ENCODE results near the gene RNASEH2A. TPM values are rescaled to one million over a fixed set of nuclear protein-coding genes. Genes with fewer than 3 reads are reported as not detected.

RNASEH2A gene
- total and polyA plus RNA-seq, 2 of the 13 experiments (the other 11 are each of a cell fraction or from before 2014, with no cell fraction given): 25.1 to 35.8 TPM

- Histone ChIP-seq H3K4me2 (ENCODE audit: low read depth, low read length) (peak overlapping the region; percentile 99), H3K79me2 (ENCODE audit: insufficient read depth, low read length) (peaks cover 8% of the 10 kb centered on the region), H3K27ac (ENCODE audit: extremely low read length, insufficient read depth, low read length) (peak overlapping the region; percentile 31), H3K4me3 (replicated peaks in 1 of 3; ENCODE audit: insufficient read depth in 1 of 3, low read depth in 2 of 3, low read length in 3 of 3) (peak overlapping the region; percentile 47 to 87 (median 60)), H3K9me3 (ENCODE audit: low read length) (no peaks in the 10 kb centered on the region), H4K20me1 (ENCODE audit: insufficient read depth, low read length) (no peaks in the 10 kb centered on the region), H2AFZ (ENCODE audit: low read length) (no peak overlapping the region), H3K4me1 (ENCODE audit: insufficient read depth, low read length) (peaks cover 60% of the 10 kb centered on the region), H3K9ac (ENCODE audit: insufficient read depth, low read depth, low read length) (peak overlapping the region; percentile 89), H3K36me3 (replicated peaks in 1 of 2; ENCODE audit: control insufficient read depth in 1 of 2, insufficient read depth in 2 of 2, low read length in 2 of 2) (no peaks in the 10 kb centered on the region), H3K27me3 (ENCODE audit: control insufficient read depth in 1 of 2, insufficient read depth in 2 of 2, low read length in 2 of 2) (no peaks in the 10 kb centered on the region)
- no TSS peak for BruUV-seq (replicated peaks)
- WGBS (ENCODE audit: low lambda C conversion rate): 2% methylated on average over 13 of the region's 22 CpGs
- DNase-seq (ENCODE audit: low spot score) (no peak), FAIRE-seq (no peak), ATAC-seq (no peak)
- in situ Hi-C loops (cut with HindIII; ENCODE audit: extremely low pct_ligation_motif_present, low pct_unique_long_range_greater_than_20kb): no loop called here
- ChIA-PET CTCF (ENCODE audit: low intra/inter-chr PET ratio, low total read pairs) (interaction anchor here (0.8 kb wide), 1 partner anchor 114 kb away, joined by 3 read pairs; no protein-coding TSS in a partner anchor), POLR2A (interaction anchor here (0.7 to 3.9 kb wide), 15 partner anchors 8 to 327 kb away, joined by 3 to 124 read pairs (median 14); partner anchors contain the start of genes GET3, HOOK2, MAN2B1 and NACC1)
- intact Hi-C loops (cut with micrococcal nuclease; ENCODE audit: unreplicated experiment): no loop called here
- no peak for TF ChIP-seq NFYB (CRISPR knock-in tag; IDR thresholded peaks at IDR 0.05)
- TF ChIP-seq TCF7 (IDR thresholded peaks at IDR 0.05; ENCODE audit: low read depth): no peak
- no peak for TF ChIP-seq CENPX (CRISPR knock-in tag; IDR thresholded peaks at IDR 0.05)
- TF ChIP-seq ZNF10 (CRISPR knock-in tag; IDR thresholded peaks at IDR 0.05; ENCODE audit: borderline replicate concordance, low read depth): no peak
- TF ChIP-seq ARID2 (CRISPR knock-in tag; IDR thresholded peaks at IDR 0.05; ENCODE audit: borderline replicate concordance): peak; percentile 60; the same call in 1 of the 2 replicates
- TF ChIP-seq ZNF556 (CRISPR knock-in tag; IDR thresholded peaks at IDR 0.05; ENCODE audit: borderline replicate concordance): 0 out of 2 replicates have a peak, but pooled peaks have one; percentile 30
- TF ChIP-seq ZNF878 (CRISPR knock-in tag; IDR thresholded peaks at IDR 0.05): peak; percentile 88; the same call in 1 of the 2 replicates
- TF ChIP-seq SIN3A (IDR thresholded peaks at IDR 0.05; ENCODE audit: borderline replicate concordance, low read depth, low read length): 0 out of 2 replicates have a peak, but pooled peaks have one; percentile 22
- TF ChIP-seq ATF7-NPFF (CRISPR knock-in tag; IDR thresholded peaks at IDR 0.05; ENCODE audit: low read depth): no peak
- 0 out of 2 replicates have a peak, but pooled peaks have one; percentile 67 for TF ChIP-seq PRMT3 (CRISPR knock-in tag; IDR thresholded peaks at IDR 0.05; ENCODE audit: borderline replicate concordance, low read depth)
- TF ChIP-seq, protein P1, sequence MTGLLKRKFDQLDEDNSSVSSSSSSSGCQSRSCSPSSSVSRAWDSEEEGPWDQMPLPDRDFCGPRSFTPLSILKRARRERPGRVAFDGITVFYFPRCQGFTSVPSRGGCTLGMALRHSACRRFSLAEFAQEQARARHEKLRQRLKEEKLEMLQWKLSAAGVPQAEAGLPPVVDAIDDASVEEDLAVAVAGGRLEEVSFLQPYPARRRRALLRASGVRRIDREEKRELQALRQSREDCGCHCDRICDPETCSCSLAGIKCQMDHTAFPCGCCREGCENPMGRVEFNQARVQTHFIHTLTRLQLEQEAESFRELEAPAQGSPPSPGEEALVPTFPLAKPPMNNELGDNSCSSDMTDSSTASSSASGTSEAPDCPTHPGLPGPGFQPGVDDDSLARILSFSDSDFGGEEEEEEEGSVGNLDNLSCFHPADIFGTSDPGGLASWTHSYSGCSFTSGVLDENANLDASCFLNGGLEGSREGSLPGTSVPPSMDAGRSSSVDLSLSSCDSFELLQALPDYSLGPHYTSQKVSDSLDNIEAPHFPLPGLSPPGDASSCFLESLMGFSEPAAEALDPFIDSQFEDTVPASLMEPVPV (CRISPR knock-in tag; IDR thresholded peaks at IDR 0.05): 0 out of 2 replicates have a peak, but pooled peaks have one; percentile 16
- TF ChIP-seq, protein P2, sequence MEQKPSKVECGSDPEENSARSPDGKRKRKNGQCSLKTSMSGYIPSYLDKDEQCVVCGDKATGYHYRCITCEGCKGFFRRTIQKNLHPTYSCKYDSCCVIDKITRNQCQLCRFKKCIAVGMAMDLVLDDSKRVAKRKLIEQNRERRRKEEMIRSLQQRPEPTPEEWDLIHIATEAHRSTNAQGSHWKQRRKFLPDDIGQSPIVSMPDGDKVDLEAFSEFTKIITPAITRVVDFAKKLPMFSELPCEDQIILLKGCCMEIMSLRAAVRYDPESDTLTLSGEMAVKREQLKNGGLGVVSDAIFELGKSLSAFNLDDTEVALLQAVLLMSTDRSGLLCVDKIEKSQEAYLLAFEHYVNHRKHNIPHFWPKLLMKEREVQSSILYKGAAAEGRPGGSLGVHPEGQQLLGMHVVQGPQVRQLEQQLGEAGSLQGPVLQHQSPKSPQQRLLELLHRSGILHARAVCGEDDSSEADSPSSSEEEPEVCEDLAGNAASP (CRISPR knock-in tag; IDR thresholded peaks at IDR 0.05; ENCODE audit: borderline replicate concordance): no peak
- no peak for TF ChIP-seq CBFB (CRISPR knock-in tag; IDR thresholded peaks at IDR 0.05)
- 0 out of 2 replicates have a peak, but pooled peaks have one; percentile 64 for TF ChIP-seq SNAPC2 (CRISPR knock-in tag; IDR thresholded peaks at IDR 0.05)
- TF ChIP-seq AGO1 (IDR thresholded peaks at IDR 0.05; ENCODE audit: low read depth, low read length, poor library complexity, severe bottlenecking): no peak
- TF ChIP-seq ZNF816 (CRISPR knock-in tag; IDR thresholded peaks at IDR 0.05; ENCODE audit: borderline replicate concordance): peak; percentile 58; the same call in 1 of the 2 replicates
- 0 out of 2 replicates have a peak, but pooled peaks have one; percentile 8 for TF ChIP-seq ZNF430 (CRISPR knock-in tag; IDR thresholded peaks at IDR 0.05)
- 0 out of 2 replicates have a peak, but pooled peaks have one; percentile 41 for TF ChIP-seq ZSCAN5A (CRISPR knock-in tag; IDR thresholded peaks at IDR 0.05; ENCODE audit: borderline replicate concordance)
Observed at GRCh38 chr19:12790628-12791344, 15.6 kb upstream of the RNASEH2A start.
